ENCODE measurements around the gene ELF3. TPM values are rescaled to one million over a fixed set of nuclear protein-coding genes. Genes with fewer than 3 reads are reported as not detected.

ELF3 gene
- total and polyA plus RNA-seq, 2 of the 13 experiments (the other 11 are each of a cell fraction or from before 2014, with no cell fraction given): 11.5 to 55.1 TPM

DNA sequence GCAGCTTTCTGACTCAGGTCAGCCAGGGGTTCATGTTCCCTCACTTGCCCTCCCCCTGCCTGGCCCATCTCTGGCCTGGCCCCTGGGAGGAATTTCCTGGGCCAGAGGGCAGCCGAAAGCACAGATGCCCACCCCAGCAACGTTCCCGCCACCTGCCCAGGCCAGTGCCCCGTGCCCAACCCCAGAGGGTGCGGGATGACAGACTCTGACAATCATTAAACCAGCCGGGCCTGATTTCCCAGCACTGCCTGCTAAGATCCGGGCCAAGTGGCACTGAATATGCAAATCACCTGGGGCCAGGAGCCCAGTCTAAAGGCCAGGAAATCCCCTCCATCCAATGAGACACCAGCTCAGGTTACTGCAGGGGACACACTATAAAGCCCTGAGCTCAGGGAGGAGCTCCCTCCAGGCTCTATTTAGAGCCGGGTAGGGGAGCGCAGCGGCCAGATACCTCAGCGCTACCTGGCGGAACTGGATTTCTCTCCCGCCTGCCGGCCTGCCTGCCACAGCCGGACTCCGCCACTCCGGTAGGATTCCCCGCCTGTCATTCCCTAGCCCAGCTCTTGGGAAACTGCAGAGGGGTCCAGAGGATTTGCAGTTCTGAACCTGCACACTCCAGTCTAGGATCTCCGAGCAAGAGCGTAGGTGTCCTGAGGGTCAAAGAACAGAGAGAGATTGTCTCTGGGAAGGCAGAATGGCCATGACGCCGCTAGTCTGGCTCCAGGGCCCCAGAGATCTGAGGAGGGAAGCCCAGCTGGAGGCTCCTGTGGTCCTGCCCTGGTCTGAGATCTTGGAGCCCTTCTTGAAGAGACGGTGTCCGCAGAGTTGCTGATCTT lies at the start of gene ELF3 (continued):
- TF ChIP-seq, protein P1, sequence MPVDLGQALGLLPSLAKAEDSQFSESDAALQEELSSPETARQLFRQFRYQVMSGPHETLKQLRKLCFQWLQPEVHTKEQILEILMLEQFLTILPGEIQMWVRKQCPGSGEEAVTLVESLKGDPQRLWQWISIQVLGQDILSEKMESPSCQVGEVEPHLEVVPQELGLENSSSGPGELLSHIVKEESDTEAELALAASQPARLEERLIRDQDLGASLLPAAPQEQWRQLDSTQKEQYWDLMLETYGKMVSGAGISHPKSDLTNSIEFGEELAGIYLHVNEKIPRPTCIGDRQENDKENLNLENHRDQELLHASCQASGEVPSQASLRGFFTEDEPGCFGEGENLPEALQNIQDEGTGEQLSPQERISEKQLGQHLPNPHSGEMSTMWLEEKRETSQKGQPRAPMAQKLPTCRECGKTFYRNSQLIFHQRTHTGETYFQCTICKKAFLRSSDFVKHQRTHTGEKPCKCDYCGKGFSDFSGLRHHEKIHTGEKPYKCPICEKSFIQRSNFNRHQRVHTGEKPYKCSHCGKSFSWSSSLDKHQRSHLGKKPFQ (CRISPR knock-in tag; IDR thresholded peaks at IDR 0.05; ENCODE audit: insufficient replicate concordance): peak; percentile 93
- peak; percentile 91 for TF ChIP-seq SNAPC2 (CRISPR knock-in tag; IDR thresholded peaks at IDR 0.05)
- TF ChIP-seq, protein P2, sequence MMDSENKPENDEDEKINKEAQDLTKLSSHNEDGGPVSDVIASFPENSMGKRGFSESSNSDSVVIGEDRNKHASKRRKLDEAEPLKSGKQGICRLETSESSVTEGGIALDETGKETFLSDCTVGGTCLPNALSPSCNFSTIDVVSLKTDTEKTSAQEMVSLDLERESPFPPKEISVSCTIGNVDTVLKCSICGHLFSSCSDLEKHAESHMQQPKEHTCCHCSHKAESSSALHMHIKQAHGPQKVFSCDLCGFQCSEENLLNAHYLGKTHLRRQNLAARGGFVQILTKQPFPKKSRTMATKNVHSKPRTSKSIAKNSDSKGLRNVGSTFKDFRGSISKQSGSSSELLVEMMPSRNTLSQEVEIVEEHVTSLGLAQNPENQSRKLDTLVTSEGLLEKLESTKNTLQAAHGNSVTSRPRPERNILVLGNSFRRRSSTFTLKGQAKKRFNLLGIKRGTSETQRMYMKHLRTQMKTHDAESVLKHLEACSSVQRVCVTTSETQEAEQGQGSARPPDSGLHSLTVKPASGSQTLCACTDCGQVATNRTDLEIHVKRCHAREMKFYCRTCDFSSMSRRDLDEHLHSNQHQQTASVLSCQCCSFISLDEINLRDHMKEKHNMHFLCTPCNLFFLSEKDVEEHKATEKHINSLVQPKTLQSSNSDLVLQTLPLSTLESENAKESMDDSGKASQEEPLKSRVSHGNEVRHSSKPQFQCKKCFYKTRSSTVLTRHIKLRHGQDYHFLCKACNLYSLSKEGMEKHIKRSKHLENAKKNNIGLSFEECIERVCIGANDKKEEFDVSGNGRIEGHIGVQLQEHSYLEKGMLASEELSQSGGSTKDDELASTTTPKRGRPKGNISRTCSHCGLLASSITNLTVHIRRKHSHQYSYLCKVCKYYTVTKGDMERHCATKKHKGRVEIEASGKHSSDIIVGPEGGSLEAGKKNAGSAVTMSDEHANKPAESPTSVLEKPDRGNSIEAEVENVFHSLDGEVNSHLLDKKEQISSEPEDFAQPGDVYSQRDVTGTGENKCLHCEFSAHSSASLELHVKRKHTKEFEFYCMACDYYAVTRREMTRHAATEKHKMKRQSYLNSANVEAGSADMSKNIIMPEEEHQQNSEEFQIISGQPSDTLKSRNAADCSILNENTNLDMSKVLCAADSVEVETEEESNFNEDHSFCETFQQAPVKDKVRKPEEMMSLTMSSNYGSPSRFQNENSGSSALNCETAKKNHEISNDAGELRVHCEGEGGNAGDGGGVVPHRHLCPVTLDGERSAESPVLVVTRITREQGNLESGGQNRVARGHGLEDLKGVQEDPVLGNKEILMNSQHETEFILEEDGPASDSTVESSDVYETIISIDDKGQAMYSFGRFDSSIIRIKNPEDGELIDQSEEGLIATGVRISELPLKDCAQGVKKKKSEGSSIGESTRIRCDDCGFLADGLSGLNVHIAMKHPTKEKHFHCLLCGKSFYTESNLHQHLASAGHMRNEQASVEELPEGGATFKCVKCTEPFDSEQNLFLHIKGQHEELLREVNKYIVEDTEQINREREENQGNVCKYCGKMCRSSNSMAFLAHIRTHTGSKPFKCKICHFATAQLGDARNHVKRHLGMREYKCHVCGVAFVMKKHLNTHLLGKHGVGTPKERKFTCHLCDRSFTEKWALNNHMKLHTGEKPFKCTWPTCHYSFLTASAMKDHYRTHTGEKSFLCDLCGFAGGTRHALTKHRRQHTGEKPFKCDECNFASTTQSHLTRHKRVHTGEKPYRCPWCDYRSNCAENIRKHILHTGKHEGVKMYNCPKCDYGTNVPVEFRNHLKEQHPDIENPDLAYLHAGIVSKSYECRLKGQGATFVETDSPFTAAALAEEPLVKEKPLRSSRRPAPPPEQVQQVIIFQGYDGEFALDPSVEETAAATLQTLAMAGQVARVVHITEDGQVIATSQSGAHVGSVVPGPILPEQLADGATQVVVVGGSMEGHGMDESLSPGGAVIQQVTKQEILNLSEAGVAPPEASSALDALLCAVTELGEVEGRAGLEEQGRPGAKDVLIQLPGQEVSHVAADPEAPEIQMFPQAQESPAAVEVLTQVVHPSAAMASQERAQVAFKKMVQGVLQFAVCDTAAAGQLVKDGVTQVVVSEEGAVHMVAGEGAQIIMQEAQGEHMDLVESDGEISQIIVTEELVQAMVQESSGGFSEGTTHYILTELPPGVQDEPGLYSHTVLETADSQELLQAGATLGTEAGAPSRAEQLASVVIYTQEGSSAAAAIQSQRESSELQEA (CRISPR knock-in tag; IDR thresholded peaks at IDR 0.05; ENCODE audit: not compliant biosample characterization): peak; percentile 83
- TF ChIP-seq, protein P3, sequence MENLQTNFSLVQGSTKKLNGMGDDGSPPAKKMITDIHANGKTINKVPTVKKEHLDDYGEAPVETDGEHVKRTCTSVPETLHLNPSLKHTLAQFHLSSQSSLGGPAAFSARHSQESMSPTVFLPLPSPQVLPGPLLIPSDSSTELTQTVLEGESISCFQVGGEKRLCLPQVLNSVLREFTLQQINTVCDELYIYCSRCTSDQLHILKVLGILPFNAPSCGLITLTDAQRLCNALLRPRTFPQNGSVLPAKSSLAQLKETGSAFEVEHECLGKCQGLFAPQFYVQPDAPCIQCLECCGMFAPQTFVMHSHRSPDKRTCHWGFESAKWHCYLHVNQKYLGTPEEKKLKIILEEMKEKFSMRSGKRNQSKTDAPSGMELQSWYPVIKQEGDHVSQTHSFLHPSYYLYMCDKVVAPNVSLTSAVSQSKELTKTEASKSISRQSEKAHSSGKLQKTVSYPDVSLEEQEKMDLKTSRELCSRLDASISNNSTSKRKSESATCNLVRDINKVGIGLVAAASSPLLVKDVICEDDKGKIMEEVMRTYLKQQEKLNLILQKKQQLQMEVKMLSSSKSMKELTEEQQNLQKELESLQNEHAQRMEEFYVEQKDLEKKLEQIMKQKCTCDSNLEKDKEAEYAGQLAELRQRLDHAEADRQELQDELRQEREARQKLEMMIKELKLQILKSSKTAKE (CRISPR knock-in tag; IDR thresholded peaks at IDR 0.05; ENCODE audit: borderline replicate concordance): no peak
- TF ChIP-seq, protein P4, sequence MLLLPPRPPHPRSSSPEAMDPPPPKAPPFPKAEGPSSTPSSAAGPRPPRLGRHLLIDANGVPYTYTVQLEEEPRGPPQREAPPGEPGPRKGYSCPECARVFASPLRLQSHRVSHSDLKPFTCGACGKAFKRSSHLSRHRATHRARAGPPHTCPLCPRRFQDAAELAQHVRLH (CRISPR knock-in tag; IDR thresholded peaks at IDR 0.05; ENCODE audit: borderline replicate concordance, low read depth): peak; percentile 84; the same call in 1 of the 2 replicates
- peak; percentile 9; the same call in 1 of the 2 replicates for TF ChIP-seq HDAC2 (CRISPR knock-in tag; IDR thresholded peaks at IDR 0.05)
- TF ChIP-seq HNF4A (CRISPR knock-in tag; IDR thresholded peaks at IDR 0.05): peak; percentile 47
- TF ChIP-seq, protein P5, sequence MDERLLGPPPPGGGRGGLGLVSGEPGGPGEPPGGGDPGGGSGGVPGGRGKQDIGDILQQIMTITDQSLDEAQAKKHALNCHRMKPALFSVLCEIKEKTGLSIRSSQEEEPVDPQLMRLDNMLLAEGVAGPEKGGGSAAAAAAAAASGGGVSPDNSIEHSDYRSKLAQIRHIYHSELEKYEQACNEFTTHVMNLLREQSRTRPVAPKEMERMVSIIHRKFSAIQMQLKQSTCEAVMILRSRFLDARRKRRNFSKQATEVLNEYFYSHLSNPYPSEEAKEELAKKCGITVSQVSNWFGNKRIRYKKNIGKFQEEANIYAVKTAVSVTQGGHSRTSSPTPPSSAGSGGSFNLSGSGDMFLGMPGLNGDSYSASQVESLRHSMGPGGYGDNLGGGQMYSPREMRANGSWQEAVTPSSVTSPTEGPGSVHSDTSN (CRISPR knock-in tag; IDR thresholded peaks at IDR 0.05): no peak
- TF ChIP-seq RCOR2 (CRISPR knock-in tag; IDR thresholded peaks at IDR 0.05): no peak; the same call in 1 of the 2 replicates
- TF ChIP-seq MYNN (CRISPR knock-in tag; IDR thresholded peaks at IDR 0.05; ENCODE audit: low read depth): no peak
- TF ChIP-seq FOXA1 (IDR thresholded peaks at IDR 0.05): no peak
- no peak for TF ChIP-seq FOXA1 (CRISPR knock-in tag; IDR thresholded peaks at IDR 0.05)
- TF ChIP-seq STAG1 (CRISPR knock-in tag; IDR thresholded peaks at IDR 0.05): peak; percentile 41
- no peak for TF ChIP-seq ONECUT2 (CRISPR knock-in tag; IDR thresholded peaks at IDR 0.05)
- TF ChIP-seq ZNF546 (CRISPR knock-in tag; conservative IDR thresholded peaks at IDR 0.05): 0 out of 2 replicates have a peak, but pooled peaks have one; percentile 79
